ENCODE measurements around the gene FAIM2.

FAIM2 gene

GRCh38 chr12:49824895-49825294, 78.8 kb downstream of the FAIM2 start:
- no peak for DNase-seq (ENCODE audit: low read depth in 2 of 2)

- no peak for DNase-seq (ENCODE audit: low read depth in 2 of 2)
These were observed 79.3 kb downstream of the FAIM2 start for GRCh38 chr12:49824416-49824815.

GRCh38 chr12:49823951-49824350, 79.7 kb downstream of the FAIM2 start:
- DNase-seq (ENCODE audit: low read depth in 2 of 2), result no peak

- no peak for DNase-seq (ENCODE audit: low read depth in 2 of 2)
These were observed 80.3 kb downstream of the FAIM2 start for GRCh38 chr12:49823350-49823749.

- DNase-seq (ENCODE audit: low read depth in 2 of 2), result no peak
These were observed 82.1 kb downstream of the FAIM2 start for GRCh38 chr12:49821373-49822287.

GRCh38 chr12:49819786-49820185, 83.9 kb downstream of the FAIM2 start:
- no peak for DNase-seq (ENCODE audit: low read depth in 2 of 2)

- no peak for DNase-seq (ENCODE audit: low read depth in 2 of 2)
These were observed 85.3 kb downstream of the FAIM2 start for GRCh38 chr12:49818241-49818895.
